Keratinocyte (primary cell): ENCODE data around the gene PROC. TPM values are rescaled to one million over a fixed set of nuclear protein-coding genes. Genes with fewer than 3 reads are reported as not detected.

Experiments used
- DNase-seq: peaks from one replicate; pipeline ENCODE4 v3.0.0-alpha.2; 2011; ENCODE audit warnings: low read depth, missing footprints, low spot score
- FAIRE-seq: peaks from 2 replicates; lab custom pipeline; 2011; peaks lifted over from hg19 to GRCh38; lab: Jason Lieb, UNC
- H2AFZ ChIP-seq: 2 replicates; pipeline ENCODE4 v1.6.0; 2012; ENCODE audit warnings: low read length, control low read depth, inconsistent platforms; ENCODE audit not compliant: control insufficient read depth
- H3K27ac ChIP-seq: 2 replicates; pipeline ENCODE4 v1.5.1; 2011; ENCODE audit warnings: low read length; ENCODE audit not compliant: control insufficient read depth, insufficient read depth
- H3K27me3 ChIP-seq: 3 replicates; pipeline ENCODE4 v1.6.0; 2011; ENCODE audit warnings: low read length; ENCODE audit not compliant: control insufficient read depth, insufficient read depth; ENCODE audit errors: extremely low read depth
- H3K36me3 ChIP-seq, 2 experiments: 2 replicates in 1 of 2; 3 replicates in 1 of 2; pipeline ENCODE4 v1.5.1; 2011; ENCODE audit warnings: low read length in 2 of 2, mild to moderate bottlenecking in 1 of 2; ENCODE audit not compliant: control insufficient read depth in 2 of 2, insufficient read depth in 2 of 2; ENCODE audit errors: extremely low read depth in 1 of 2
- H3K4me1 ChIP-seq: 3 replicates; pipeline ENCODE4 v1.5.1; 2011; ENCODE audit warnings: low read length; ENCODE audit not compliant: control insufficient read depth, insufficient read depth; ENCODE audit errors: extremely low read depth
- H3K4me2 ChIP-seq: 3 replicates; pipeline ENCODE4 v1.6.0; 2011; ENCODE audit warnings: low read depth, low read length; ENCODE audit not compliant: control insufficient read depth, insufficient read depth; ENCODE audit errors: extremely low read depth
- H3K4me3 ChIP-seq, 3 experiments: fragments of 200-600 bp in 1 of 3; sonication (generic) in 1 of 3; 2 replicates in 2 of 3; 3 replicates in 1 of 3; pipeline ENCODE4 v1.5.1; 2011 to 2016; ENCODE audit warnings: low read length in 3 of 3, mild to moderate bottlenecking in 3 of 3, control low read depth in 2 of 3, inconsistent platforms in 1 of 3, low read depth in 1 of 3, mixed read lengths in 1 of 3, mixed run types in 1 of 3, moderate library complexity in 1 of 3; ENCODE audit not compliant: control insufficient read depth in 2 of 3, insufficient read depth in 2 of 3; ENCODE audit errors: extremely low read depth in 1 of 3
- H3K79me2 ChIP-seq: 2 replicates; pipeline ENCODE4 v1.6.0; 2012; ENCODE audit warnings: low read length; ENCODE audit not compliant: control insufficient read depth, insufficient read depth
- H3K9ac ChIP-seq: 3 replicates; pipeline ENCODE4 v1.6.0; 2011; ENCODE audit warnings: low read length; ENCODE audit not compliant: control insufficient read depth, insufficient read depth; ENCODE audit errors: extremely low read depth
- H3K9me1 ChIP-seq: 3 replicates; pipeline ENCODE4 v1.6.0; 2011; ENCODE audit warnings: low read length; ENCODE audit not compliant: control insufficient read depth, insufficient read depth; ENCODE audit errors: extremely low read depth
- H3K9me3 ChIP-seq: 2 replicates; pipeline ENCODE4 v1.5.1; 2012; ENCODE audit warnings: low read depth, low read length; ENCODE audit not compliant: control insufficient read depth
- H4K20me1 ChIP-seq: 3 replicates; pipeline ENCODE4 v1.6.0; 2011; ENCODE audit warnings: low read length; ENCODE audit not compliant: control insufficient read depth, insufficient read depth; ENCODE audit errors: extremely low read depth
- EZH2 ChIP-seq: IDR thresholded peaks from one replicate; pipeline ENCODE4 v1.6.1; 2012; ENCODE audit warnings: inconsistent platforms, mild to moderate bottlenecking, low read length, moderate library complexity
- dilution Hi-C: fragments of 300-500 bp; cut with MboI; formaldehyde crosslinking; loops from one replicate; pipeline ENCODE4 v1.7.0; 2020; ENCODE audit warnings: low sequenced_read_pairs; ENCODE audit not compliant: extremely low pct_ligation_motif_present
- polyA plus RNA-seq, 5 experiments: library from polyadenylated mRNA; depleted of rRNA in 3 of 5; stranded (reverse) in 3 of 5; stranded (forward) in 1 of 5; unstranded in 1 of 5; fragments of >200 nt; gene quantifications; 1 replicate in 1 of 5; 2 replicates in 3 of 5; 3 replicates in 1 of 5; pipeline versions ENCODE4 v1.2.1 to v1.2.3, GENCODE V29; 2011 to 2012; ENCODE audit warnings: missing spikeins in 2 of 5, low read depth in 1 of 5, low replicate concordance in 1 of 5
- TF ChIP-seq, protein P1 (sequence below), 3 experiments: IDR thresholded peaks in 1 of 3; conservative IDR thresholded peaks in 1 of 3; optimal IDR thresholded peaks in 1 of 3; 2 replicates in 2 of 3; 3 replicates in 1 of 3; pipeline versions ENCODE3 to v1.5.1; 2011; ENCODE audit warnings: low read length in 3 of 3, mild to moderate bottlenecking in 3 of 3, moderate library complexity in 2 of 3, control low read depth in 1 of 3, inconsistent platforms in 1 of 3; ENCODE audit not compliant: insufficient read depth in 2 of 3; ENCODE audit errors: extremely low read depth in 1 of 3

PROC gene
- polyA plus RNA-seq, 1 donor (not counting 4 experiments of a cell fraction or from before 2014, with no cell fraction given) = 0.16 TPM

DNA sequence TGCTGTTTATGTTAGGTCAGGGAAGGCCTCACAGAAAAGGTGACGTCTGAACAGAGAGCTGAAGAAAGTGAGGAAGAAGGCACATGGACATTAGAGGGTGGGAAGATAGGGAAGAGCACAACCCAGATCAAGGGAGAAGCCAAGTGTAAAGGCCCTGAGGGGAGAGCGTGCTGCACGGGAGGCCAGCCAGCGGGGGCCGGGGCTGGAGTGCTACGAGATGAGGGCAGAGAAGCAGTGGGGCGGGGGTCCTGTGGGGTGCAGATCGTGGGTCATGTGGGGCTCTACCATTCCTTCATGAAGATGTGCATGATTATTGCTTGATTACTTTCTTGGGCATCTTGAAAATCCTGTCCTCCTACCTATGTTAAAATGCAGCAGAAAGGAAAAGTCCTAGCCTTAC lies 50.8 kb downstream of the PROC start:
- Histone ChIP-seq H3K27ac (no peak overlapping the region), H4K20me1 (no peaks in the 10 kb centered on the region), H3K4me1 (peaks cover 5% of the 10 kb centered on the region), H3K36me3 (peaks cover 0 to 5% of the 10 kb centered on the region in 2 experiments), H3K4me2 (no peak overlapping the region), H3K79me2 (no peaks in the 10 kb centered on the region), H3K4me3 (no peak overlapping the region), H2AFZ (no peak overlapping the region), H3K9ac (no peak overlapping the region), H3K9me1 (no peaks in the 10 kb centered on the region), H3K27me3 (no peaks in the 10 kb centered on the region), H3K9me3 (no peaks in the 10 kb centered on the region)
- dilution Hi-C loops = loop anchor here (25.0 kb wide), 1 partner anchor 107 kb away; no protein-coding TSS in a partner anchor
- DNase-seq (no peak), FAIRE-seq (no peak)
- TF ChIP-seq, protein P1, sequence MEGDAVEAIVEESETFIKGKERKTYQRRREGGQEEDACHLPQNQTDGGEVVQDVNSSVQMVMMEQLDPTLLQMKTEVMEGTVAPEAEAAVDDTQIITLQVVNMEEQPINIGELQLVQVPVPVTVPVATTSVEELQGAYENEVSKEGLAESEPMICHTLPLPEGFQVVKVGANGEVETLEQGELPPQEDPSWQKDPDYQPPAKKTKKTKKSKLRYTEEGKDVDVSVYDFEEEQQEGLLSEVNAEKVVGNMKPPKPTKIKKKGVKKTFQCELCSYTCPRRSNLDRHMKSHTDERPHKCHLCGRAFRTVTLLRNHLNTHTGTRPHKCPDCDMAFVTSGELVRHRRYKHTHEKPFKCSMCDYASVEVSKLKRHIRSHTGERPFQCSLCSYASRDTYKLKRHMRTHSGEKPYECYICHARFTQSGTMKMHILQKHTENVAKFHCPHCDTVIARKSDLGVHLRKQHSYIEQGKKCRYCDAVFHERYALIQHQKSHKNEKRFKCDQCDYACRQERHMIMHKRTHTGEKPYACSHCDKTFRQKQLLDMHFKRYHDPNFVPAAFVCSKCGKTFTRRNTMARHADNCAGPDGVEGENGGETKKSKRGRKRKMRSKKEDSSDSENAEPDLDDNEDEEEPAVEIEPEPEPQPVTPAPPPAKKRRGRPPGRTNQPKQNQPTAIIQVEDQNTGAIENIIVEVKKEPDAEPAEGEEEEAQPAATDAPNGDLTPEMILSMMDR (optimal IDR thresholded peaks at IDR 0.05 in 1 of 3, IDR thresholded peaks at IDR 0.05 in 1 of 3, conservative IDR thresholded peaks at IDR 0.05 in 1 of 3; ENCODE audit: extremely low read depth in 1 of 3, insufficient read depth in 2 of 3, low read length in 3 of 3) = no peak
- no peak for TF ChIP-seq EZH2

DNA sequence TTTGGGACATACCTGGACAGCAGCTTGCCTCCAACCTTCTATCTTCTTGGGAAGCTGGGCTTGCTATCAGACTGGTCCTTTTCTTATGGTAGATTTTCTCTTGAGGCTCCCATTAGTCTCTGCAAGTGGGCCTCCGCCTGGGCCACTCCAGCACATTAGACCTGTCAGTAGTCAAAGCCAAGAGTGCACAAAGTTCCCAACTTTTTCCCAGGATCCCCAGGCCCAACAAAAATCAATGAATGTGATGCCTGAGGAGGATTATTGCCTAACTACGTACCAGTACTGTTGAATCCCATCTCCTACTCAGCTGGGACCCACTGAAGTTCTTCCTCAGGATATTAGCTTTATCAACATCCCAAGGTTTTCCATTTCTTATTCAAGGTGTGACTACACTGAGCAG lies 51.7 kb downstream of the PROC start:
- H4K20me1 ChIP-seq = no peaks in the 10 kb centered on the region
- no peaks in the 10 kb centered on the region for H3K9me3 ChIP-seq
- no peak overlapping the region for H3K4me3 ChIP-seq
- H3K9me1 ChIP-seq = no peaks in the 10 kb centered on the region
- H3K79me2 ChIP-seq = no peaks in the 10 kb centered on the region
- no peak overlapping the region for H2AFZ ChIP-seq
- H3K4me1 ChIP-seq = peaks cover 3% of the 10 kb centered on the region
- H3K27ac ChIP-seq = no peak overlapping the region
- H3K4me2 ChIP-seq = no peak overlapping the region
- peaks cover 0 to 5% of the 10 kb centered on the region in 2 experiments for H3K36me3 ChIP-seq
- no peaks in the 10 kb centered on the region for H3K27me3 ChIP-seq
- TF ChIP-seq, protein P1 (optimal IDR thresholded peaks at IDR 0.05 in 1 of 3, IDR thresholded peaks at IDR 0.05 in 1 of 3, conservative IDR thresholded peaks at IDR 0.05 in 1 of 3; ENCODE audit: extremely low read depth in 1 of 3, insufficient read depth in 2 of 3, low read length in 3 of 3) = no peak
- no peak for TF ChIP-seq EZH2
- DNase-seq (no peak), FAIRE-seq (no peak)
- H3K9ac ChIP-seq = no peak overlapping the region
- dilution Hi-C loops = loop anchor here (25.0 kb wide), 1 partner anchor 108 kb away; no protein-coding TSS in a partner anchor
